ENCODE results near the gene KCNIP2.

DNA sequence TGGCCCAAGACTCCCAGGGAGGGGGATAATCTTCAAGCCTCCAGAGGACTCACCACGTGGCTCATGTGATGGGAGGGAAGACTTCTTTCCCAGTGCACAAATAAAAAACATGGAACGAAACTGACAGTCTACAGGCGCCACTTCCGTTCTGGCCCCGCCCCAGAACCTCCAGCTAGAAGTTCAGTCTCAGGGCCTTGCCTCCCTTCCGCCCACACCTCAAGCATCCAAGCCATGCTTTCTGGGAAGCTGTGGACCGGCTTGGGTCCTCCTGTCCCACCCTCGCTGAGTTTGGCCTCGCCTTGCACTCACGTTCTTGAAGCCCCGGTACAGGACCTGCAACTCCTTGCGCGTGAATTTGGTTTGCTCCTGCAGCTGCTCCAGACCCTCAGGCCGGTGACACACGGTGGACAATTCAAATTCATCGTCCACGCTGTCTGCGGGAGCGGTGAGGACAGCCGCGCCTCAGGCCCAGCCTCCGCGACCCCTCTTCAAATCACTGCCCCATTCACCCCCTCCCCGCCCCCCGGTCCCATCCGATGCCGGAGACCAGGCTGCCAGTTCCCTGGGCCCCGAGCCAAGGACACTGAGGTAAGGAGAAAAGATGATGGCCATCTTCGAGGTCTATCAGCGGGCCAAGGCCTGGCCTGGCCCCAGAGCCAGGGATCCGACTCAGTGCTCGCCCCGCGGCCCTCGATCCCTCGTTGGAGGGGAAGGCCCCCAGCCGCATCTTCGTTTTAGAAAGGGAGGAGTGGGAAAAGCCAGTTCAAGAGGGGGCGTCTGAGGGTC is 14.6 kb downstream of the KCNIP2 start:
- TF ChIP-seq, protein P1, sequence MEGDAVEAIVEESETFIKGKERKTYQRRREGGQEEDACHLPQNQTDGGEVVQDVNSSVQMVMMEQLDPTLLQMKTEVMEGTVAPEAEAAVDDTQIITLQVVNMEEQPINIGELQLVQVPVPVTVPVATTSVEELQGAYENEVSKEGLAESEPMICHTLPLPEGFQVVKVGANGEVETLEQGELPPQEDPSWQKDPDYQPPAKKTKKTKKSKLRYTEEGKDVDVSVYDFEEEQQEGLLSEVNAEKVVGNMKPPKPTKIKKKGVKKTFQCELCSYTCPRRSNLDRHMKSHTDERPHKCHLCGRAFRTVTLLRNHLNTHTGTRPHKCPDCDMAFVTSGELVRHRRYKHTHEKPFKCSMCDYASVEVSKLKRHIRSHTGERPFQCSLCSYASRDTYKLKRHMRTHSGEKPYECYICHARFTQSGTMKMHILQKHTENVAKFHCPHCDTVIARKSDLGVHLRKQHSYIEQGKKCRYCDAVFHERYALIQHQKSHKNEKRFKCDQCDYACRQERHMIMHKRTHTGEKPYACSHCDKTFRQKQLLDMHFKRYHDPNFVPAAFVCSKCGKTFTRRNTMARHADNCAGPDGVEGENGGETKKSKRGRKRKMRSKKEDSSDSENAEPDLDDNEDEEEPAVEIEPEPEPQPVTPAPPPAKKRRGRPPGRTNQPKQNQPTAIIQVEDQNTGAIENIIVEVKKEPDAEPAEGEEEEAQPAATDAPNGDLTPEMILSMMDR (IDR thresholded peaks at IDR 0.05), result no peak
- no peak for TF ChIP-seq POLR2A (IDR thresholded peaks at IDR 0.05)
